Measurements from ENCODE around the gene ARHGEF3. TPM values are rescaled to one million over a fixed set of nuclear protein-coding genes. Genes with fewer than 3 reads are reported as not detected.

Gene ARHGEF3
- total RNA-seq, 2 donors from 2014 or later: 14.8 to 20.0 TPM

DNA sequence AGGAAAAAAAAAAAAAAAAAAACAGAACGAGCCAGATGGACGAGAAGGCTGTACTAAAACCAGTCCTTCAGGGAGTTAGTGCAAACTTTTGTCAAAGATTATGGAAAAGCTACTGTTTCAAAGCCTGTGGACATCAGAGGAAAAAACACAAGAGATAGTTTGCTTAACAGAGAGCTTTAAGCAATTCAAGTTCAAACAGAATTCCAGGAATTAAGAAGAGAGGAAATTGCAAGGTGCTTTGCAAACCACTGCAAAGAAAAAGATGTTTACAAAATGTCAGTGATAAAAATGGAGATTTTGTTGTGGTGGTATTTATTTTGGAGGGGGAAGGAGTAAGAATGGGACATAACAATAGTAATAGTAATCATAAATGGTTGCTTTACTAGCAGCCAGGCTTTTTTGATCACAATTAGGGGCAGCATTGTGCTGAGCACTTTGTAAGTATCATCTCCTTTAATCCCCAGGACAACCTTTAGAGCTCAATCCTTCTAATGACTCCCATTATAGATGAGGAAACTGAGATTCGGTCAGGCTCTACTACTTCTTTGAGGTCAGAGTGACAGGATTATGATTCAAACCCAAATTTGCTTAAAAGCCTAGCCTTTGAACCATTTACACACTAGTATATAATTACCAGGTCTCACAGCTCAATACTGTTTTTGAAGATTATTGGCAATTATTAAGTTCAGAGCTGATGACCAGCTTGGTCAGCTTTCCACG is 22.4 kb upstream of the ARHGEF3 start:
- no peak for ATAC-seq
- no peak for DNase-seq
- intact Hi-C loops (cut with DNase I, micrococcal nuclease): no loop called here

DNA sequence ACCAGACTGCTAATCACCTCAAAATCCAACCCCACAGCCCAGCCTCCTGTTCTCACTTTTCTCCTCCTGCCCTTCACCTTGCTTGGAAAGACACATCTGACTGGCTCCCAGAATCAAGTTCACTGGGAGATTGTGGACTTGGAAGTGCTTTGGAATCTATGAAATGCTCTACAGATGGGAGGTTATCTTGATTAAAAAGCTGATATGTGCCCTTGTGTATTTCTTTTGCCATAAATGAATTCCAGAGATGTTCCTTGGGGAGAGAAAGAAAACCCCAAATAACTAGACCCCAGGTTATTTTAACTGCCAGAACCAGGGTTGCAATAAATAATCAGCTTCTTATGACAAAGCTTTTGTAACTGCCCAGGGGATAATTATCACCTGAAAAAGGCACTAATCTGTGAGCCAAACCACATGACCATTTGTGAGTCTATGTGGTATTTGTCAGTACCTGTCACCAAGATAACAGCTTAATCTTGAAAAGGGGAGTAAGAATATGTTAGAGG is 21.7 kb upstream of the ARHGEF3 start:
- intact Hi-C loops (cut with DNase I, micrococcal nuclease): no loop called here
- ATAC-seq (no peak), DNase-seq (no peak)

DNA sequence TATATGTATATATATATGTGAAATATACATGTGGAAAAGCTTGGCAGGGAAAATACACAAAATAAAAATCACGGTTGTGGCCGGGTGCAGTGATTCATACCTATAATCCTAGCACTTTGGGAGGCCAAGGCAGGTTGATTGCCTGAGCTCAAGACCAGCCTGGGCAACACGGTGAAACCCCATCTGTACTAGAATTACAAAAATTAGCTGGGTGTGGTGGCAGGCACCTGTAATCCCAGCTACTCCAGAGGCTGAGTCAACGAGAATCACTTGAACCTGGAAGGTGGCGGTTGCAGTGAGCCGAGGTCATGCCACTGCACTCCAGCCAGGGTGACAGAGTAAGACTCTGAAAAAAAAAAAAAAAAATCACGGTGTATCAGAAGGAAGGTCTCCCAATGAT is 20.8 kb upstream of the ARHGEF3 start:
- intact Hi-C loops (cut with DNase I, micrococcal nuclease): no loop called here
- no peak for ATAC-seq
- DNase-seq: no peak

DNA sequence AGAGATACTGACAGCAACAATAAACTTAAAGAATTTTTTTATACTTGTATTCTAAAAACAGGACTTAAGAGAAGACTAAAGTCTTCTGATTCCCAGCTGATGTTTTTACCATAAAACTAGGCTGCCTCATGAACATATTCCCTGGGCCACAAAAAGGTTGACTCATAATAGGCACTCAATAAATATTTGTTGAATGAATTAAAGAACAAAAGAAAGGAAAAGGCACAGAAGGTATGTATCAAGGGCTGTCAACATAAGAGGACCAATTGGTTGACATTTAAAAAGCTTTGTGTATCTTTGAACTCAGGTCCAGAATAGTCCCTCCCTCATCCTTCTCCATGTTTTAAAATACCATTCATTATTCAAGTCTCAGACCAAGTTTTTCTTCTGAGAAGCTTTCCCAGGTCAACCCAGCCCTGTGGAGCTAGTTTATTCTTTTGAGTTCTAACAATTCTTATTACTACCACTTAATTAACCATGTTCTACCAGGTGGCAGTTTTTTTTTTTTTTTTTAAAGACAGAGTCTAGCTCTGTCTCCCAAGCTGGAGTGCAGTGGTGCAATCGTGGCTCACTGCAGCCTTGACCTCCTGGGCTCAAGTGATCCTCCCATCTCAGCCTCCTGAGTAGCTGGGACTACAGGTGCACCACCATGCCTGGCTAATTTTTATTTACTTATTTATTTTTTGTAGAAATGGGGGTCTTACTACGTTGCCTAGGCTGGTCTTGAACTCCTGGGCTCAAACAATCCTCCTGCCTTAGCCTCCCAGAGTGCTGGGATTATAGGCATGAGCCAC is 17.5 kb upstream of the ARHGEF3 start:
- intact Hi-C loops (cut with DNase I, micrococcal nuclease): no loop called here
- ATAC-seq: no peak
- DNase-seq: no peak

DNA sequence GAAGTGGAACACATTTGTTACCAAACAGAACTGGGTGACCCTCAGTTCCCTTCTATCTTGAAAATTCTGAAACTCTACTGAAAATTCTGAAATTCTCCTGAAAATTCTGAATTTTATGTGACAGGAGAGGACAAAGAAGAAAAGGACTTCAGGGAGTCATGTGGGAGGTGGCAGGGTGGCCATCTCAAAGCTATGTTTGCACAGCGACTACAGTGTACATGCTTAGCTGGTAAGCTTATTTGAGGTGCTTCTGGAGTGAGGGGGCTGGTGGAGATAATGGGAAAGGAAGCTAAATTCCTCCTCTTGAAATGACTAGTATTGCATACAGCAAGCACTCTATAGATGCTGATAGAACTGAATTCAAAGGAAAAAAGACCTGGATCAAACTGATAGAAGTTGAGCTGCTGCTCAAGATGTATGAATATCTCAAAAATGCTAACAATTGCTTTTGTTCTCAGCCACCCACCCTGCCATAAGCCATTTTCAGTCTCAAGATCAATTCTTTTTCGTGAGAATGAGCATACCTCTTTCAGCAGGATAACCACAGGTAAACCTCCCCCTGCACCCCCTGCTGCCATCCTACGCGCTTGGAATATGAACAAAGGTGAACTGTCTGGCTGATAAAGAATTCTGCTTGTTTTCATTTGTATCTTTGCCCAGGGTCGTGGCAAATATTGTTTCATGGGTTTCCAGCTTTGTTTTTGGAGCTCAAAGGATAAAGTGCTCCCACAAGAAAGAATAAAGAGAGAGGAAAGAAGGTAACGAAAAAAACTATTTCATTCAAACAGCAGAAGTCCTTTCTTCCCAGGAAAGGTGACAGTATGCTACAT is 16.6 kb upstream of the ARHGEF3 start:
- intact Hi-C loops (cut with DNase I, micrococcal nuclease): no loop called here
- ATAC-seq (no peak), DNase-seq (no peak)

DNA sequence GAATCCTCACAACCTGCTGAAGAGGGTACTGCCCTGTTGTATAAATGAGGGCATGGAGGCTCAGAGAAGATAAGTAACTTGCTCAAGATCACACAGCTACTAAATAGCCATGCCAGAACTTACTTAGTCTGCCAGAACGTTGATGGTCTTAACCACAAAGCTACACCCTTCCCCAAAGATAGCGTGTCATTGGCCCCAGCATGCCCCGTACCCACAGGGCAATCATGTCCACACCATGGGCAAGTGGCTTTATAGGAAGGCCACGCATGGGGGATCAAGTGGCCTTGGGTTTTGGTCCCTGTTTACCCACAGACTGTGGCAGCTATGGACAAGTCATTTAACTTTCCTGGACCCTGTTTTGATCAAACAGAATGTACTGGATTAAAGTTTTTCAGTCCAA is 15.9 kb upstream of the ARHGEF3 start:
- DNase-seq (no peak), ATAC-seq (no peak)
- intact Hi-C loops (cut with DNase I, micrococcal nuclease): no loop called here

DNA sequence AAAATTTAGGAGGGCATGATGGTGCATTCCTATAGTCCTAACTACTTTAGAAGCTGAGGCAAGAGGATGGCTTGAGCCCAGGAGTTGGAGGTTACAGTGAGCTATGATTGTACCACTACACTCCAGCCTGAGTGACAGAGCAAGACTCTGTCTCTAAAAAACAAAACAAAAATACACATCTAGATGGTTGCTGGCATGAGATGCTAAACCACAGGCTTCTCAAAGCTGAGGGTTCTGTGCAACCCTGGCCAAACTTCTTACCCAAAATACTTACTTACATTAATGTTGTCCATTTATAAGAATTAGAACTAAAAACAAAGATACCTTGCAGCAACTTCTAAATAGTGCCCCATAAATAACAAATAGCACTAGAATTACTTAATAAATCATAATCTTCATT is 14.3 kb upstream of the ARHGEF3 start:
- no peak for DNase-seq
- intact Hi-C loops (cut with DNase I, micrococcal nuclease): no loop called here
- ATAC-seq: no peak

DNA sequence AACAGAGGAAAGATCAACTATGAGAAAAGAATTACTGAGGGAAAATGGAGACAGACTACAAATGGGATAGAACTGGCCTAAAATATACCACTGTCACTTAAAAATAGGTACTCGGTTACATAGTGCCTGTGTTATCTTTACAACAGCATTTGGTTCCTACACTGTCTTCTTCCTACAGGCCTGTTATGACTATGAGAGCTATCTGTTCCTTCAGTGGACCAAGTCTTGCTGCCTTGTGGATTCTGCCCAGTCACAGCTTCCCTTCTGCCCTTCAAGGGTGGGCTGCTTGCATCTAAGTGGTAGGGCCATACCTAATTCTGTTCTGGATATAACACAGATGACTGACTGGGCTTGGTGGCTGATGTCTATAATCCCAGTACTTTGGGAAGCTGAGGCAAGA is 13.8 kb upstream of the ARHGEF3 start:
- intact Hi-C loops (cut with DNase I, micrococcal nuclease): no loop called here
- ATAC-seq (no peak), DNase-seq (no peak)

DNA sequence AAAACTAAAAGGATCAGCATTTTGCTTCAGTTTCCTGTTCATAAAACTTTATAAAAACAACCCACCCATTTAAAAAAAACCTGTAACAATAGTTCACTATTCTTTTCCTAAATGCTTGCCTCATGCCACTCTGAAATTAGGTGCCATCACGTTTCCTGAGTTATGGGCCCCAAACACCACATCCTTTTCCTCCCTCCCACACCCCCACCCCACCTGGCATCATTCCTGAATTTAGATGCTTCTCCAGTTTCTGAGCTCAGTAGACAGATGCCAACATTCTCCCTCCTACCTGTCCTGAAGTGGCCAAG is 11.9 kb upstream of the ARHGEF3 start:
- ATAC-seq (no peak), DNase-seq (no peak)
- intact Hi-C loops (cut with DNase I, micrococcal nuclease): no loop called here

DNA sequence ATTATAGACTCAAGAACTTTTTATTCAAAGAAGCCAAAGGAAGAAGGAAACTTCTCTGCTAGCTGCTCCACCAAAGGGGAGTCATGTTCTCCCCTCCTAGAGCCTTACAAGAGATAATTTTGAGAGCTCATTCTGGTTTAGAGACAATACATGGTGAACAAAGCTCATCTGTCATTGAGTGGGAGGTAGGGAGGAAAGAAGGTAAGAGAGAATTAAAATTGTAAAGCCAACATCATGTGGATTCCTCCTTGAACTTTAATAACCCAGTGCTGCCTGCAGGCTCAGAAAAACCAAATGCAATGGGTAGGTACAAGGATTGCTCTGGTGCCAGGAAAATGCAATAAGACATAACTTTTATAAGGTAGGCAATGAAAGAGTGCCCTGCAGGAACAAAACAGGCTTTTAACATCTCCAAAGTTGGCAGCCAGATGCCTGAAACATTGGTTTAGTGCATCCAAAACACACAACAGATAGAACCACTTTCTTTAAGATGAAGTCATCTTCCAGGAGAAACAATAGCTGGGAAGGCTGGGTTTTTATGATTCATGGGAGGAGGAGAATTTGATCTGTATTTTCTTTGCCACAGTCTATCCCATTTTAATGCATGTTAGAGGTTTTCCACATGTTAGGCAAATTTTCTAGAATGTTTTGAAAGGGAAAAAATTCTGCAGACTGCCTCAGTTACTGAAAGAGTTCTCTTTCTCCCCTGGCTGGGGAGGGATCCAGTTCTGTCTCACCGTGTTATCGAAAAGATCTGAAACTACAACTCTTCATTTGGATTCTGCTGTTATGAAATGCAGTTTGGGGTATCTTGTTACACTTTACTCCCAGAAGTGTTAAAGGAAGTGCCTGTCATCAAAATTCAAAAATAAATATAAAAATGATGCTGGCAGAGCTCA is 11.3 kb upstream of the ARHGEF3 start:
- intact Hi-C loops (cut with DNase I, micrococcal nuclease): no loop called here
- ATAC-seq: no peak
- no peak for DNase-seq

DNA sequence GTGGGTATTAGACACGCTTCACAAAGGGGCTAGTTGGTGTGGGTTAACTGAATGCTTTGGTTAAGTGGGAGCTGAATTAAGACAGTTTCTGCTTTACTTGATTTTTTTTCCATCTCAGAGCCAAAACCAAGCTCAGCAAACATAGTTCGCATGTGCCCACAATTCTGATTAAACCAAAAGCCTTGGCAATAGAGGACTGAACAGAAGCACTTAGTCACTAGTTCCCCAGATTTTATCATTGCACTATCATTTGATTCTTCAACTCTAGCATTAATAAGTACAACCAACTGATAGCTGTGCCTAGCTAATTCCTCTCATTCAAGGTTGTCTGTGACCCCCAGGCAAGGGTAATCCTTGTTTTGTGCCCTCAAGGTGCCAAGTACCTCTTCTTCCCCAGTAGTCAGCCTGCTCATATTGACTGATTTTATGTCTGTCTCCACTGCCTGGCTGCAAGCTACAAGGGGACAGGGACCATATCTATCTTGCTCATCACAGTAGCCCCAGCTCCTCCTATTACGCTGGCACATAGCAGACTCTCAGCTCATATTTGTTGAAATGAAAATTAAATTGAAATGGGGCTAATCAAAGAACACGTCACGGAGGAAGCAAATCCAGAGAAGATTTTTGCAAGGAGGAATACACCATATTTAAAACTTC is 9.9 kb upstream of the ARHGEF3 start:
- DNase-seq: no peak
- ATAC-seq: no peak
- intact Hi-C loops (cut with DNase I, micrococcal nuclease): no loop called here

DNA sequence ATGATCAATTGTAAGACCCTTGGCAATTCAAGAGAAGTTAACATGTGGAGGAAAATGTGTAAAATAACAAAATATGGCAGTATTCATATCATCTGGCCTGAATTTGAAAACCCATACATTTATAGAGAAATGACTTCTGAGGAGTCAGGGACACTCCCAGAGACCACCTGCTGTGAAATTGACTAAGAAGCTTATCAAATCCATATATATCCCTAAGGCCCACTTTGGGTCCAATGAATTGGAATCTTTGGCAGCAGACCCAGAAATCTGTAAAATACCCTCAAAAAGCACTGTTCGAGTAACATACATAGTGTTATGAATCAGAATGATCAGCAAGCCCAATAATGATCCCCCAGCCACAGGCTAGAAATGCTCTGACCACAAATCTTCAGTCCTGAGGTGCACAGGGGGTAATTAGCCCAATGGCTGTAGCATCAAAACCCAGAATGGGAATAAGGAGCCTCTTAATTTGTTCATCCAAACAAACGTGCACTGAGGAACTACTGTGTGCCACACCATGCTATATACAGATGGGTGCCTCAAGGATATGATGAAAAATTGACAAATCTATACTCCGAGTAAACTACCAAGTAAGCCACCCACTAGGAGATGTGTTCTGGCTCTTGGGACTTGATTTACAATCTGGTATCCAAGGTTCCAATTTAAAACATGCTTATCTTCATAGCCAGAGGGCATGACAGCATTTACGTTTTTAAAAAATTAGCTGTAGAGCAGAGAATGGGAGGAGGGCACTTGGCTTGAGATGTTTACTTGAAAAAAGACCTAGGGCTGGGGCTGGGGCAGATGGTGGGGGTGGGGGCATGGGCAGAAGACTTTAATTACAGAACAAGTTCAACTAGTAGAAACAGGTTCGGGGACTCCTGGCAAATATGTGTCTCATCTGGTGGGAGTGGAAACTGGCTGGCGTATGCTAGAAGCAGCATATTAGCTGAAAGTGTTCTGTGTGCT is 9.1 kb upstream of the ARHGEF3 start:
- DNase-seq: no peak
- intact Hi-C loops (cut with DNase I, micrococcal nuclease): no loop called here
- ATAC-seq: no peak

DNA sequence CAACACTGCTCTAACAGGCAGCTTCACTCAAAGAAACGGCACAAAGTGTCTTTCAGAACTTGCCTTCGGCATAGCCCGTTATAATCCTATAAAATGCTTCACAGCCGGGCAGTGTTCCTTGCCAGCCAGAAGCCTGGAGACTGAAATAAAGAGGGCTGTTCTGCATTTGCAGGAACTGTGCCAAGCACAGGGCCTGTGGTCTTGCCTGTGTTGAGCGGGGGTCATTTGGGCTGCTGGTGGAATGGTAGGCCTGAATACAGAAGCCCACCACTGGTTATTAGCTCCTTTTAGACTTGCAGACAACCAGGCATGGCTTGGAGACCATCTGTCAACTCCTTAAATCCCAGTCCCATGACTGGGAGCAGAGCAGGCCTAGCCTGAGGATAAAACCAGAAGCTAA is 4.7 kb upstream of the ARHGEF3 start:
- ATAC-seq: no peak
- intact Hi-C loops (cut with DNase I, micrococcal nuclease): loop anchor here in 1 of 2 donors (10.0 kb wide), 1 partner anchor 102 kb away; no protein-coding TSS in a partner anchor
- no peak for DNase-seq

DNA sequence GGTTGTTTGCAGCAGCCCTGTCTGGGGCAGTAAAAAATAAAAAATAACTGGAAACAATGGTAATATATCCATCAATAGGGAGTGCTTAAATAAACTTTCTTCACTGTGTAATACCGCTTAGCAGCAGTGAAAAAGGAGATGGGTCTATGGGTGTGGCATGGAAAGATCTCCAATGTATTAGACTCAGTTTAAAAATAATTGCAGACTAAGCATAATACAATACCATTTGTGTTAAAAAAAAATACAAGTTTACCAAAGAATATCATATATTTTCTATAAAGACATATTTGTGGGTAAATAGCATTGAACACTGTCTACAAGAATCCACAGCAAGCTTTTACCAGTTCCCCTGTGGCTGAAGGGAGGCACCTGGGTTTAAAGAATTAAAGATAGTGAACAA is 1.0 kb upstream of the ARHGEF3 start:
- intact Hi-C loops (cut with DNase I, micrococcal nuclease): loop anchor here in 1 of 2 donors (10.0 kb wide), 1 partner anchor 98 kb away; no protein-coding TSS in a partner anchor
- ATAC-seq (no peak), DNase-seq (no peak)

DNA sequence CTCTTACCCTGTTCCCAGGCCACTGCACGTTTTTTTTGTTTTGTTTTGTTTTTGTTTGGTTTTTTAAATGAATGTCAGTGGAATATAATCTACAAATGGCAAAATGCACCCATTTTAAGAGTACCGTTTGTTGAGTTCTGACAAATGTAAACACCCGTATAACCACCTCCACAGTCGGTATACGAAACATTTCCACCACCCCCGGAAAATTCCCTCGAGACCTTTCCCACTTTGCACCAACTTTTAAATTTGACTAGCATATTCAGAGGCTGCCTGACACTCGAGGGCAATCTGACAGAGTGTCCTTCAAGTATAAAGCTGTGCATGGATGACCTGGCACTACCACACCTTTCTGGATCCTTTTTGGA is 613 bp upstream of the ARHGEF3 start:
- DNase-seq (no peak), ATAC-seq (no peak)
- intact Hi-C loops (cut with DNase I, micrococcal nuclease): loop anchor here in 1 of 2 donors (10.0 kb wide), 1 partner anchor 98 kb away; no protein-coding TSS in a partner anchor

DNA sequence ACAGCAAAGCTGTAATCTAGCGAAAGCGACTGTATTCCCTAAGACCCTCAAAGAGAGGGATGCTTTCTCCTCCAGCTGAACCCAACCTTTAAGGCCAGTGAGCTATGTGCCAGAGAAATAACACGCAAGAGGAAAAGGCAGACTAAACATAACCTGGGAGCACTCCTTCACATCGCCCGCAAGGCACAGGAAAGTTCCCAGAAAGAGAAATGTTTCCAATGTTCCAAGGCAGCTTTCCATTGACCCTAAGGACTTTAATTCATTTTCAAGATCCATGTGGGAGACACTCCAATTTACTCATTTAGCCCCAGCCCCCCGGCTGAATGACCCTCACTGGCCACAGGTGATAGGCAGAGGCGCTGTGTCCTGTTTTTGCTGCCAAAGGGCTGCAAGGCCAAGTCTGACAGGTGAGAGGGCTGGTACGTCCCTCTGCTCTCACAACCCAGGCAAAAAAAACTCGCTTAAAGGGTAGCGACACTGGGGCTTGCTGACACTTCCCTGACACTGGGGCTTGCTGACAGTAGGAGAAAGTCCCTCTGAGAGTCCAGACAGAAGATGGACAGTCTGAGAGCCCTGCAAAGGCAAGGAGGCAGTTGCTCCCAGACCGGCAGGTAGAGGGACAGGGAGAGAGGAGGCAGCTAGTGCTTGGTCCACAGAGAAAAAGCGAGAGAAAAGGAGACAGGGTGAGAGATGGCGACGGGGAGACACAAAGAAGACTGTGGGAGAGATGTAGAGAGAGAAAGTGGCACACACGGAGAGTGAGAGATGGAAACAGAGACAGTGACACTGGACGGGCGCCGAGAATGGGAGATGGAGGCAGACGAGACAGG is 702 bp downstream of the ARHGEF3 start:
- intact Hi-C loops (cut with DNase I, micrococcal nuclease): loop anchor here in 1 of 2 donors (10.0 kb wide), 1 partner anchor 96 kb away; no protein-coding TSS in a partner anchor
- DNase-seq (no peak), ATAC-seq (peak; percentile 1)

All from left colon (tissue), 2 donors.